SH-SY5Y (cell line): ENCODE data around the gene RTN4RL1.

ENCODE experiments used
- GATA2 ChIP-seq: IDR thresholded peaks from 2 replicates; pipeline ENCODE4 v1.6.1; 2011; ENCODE audit warnings: mild to moderate bottlenecking, low read depth, low read length
- GATA3 ChIP-seq: IDR thresholded peaks from 2 replicates; pipeline ENCODE4 v1.6.1; 2011; ENCODE audit warnings: low read depth, mild to moderate bottlenecking, low read length, moderate library complexity

DNA sequence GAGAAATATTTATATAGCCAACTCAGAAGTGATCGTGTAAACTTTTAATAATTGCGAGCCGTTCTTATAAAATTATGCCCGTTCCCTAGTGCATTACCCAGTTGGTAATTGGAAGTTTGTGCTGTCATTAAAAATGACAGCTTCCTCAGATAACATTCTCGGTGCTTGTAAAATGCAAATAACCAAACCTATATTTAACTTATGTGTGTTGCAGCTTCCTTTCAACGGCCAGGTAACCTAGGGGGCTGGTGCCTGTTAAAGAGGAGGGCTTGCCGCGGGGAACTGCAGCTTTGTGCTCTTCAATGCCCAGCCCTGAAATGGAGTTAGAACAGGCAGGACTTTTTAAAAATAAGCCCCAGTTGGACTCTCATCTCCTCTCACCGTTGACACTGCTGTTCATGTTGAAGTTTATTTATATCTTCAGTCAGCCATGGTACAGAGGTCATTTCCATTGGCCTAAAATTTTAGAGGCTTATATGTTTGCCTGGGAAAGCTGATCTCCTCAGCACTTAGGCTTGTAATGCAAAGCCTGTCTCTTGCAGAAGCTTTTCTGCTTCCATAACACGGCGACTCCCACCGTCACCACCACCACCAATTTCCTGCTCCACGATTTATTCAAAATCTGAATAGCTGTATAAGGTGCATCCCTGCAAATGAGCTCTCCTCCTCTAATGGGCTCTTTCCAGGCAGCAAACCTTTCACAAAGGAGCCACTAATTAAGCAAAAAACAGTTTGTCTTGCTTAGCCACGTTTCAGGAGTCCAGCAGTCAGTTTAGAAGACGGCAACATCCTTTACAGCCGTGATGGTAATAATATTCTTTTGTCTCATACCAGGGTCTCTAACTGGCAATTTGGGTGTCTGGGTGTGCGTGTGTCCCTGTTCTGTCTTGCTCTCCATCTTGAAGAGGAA lies 120.6 kb downstream of the RTN4RL1 start:
- TF ChIP-seq GATA3 (no peak), GATA2 (no peak)
